GM12878 (cell line): ENCODE data around the gene SETD4. TPM values are rescaled to one million over a fixed set of nuclear protein-coding genes. Genes with fewer than 3 reads are reported as not detected.

Source experiments
- ATAC-seq: fragments of 200-7000 bp; cut with Tn5 transposase; 3 replicates; pipeline ENCODE4 v1.9.1; 2020; ENCODE audit warnings: mild to moderate bottlenecking, moderate library complexity
- BruUV-seq: library from RNA; stranded (reverse); fragments of 400-500 nt; replicated peaks from 2 replicates; lab custom pipeline; 2021; lab: Mats Ljungman, UMichigan
- CTCF ChIA-PET: fragments of 300-600 bp; sonication (Branson Sonifier 250); formaldehyde crosslinking; extraction: SDS; loops from one replicate; lab custom pipeline; 2021; ENCODE audit warnings: inconsistent platforms; lab: Yijun Ruan, JAX
- POLR2A ChIA-PET: fragments of 350-600 bp; formaldehyde crosslinking; extraction: SDS; loops from one replicate; lab custom pipeline; 2021; ENCODE audit warnings: inconsistent platforms; lab: Charles Lee
- RAD21 ChIA-PET: fragments of 300-600 bp; sonication (Branson Sonifier 250); formaldehyde crosslinking; loops from one replicate; lab custom pipeline; 2023; ENCODE audit warnings: antibody characterized with exemption; ENCODE audit not compliant: unreplicated experiment; lab: Charles Lee
- SMC1A ChIA-PET: fragments of 300-600 bp; sonication (Branson Sonifier 250); formaldehyde crosslinking; loops from one replicate; lab custom pipeline; 2023; ENCODE audit not compliant: unreplicated experiment, uncharacterized antibody; lab: Charles Lee
- DNase-seq: peaks from one replicate; pipeline ENCODE4 v3.0.0-alpha.2; 2011; ENCODE audit warnings: low read depth, low spot score
- FAIRE-seq: peaks from 3 replicates; lab custom pipeline; 2011; peaks lifted over from hg19 to GRCh38; lab: Jason Lieb, UNC
- H2AFZ ChIP-seq: 2 replicates; pipeline ENCODE4 v1.6.0; 2011; ENCODE audit warnings: low read depth, low read length, control low read depth; ENCODE audit not compliant: control insufficient read depth
- H3K27ac ChIP-seq: 2 replicates; pipeline ENCODE4 v1.5.1; 2011; ENCODE audit warnings: control low read depth; ENCODE audit not compliant: control insufficient read depth, insufficient read depth
- H3K27me3 ChIP-seq, 2 experiments: replicated peaks in 1 of 2; 2 replicates each; pipeline versions ENCODE4 v1.6.0 to v1.6.1; 2011; ENCODE audit warnings: low read length in 1 of 2; ENCODE audit not compliant: control insufficient read depth in 2 of 2, insufficient read depth in 2 of 2
- H3K36me3 ChIP-seq, 2 experiments: 2 replicates each; pipeline ENCODE4 v1.5.1; 2011; ENCODE audit warnings: low read length in 1 of 2; ENCODE audit not compliant: control insufficient read depth in 2 of 2, insufficient read depth in 2 of 2
- H3K4me1 ChIP-seq: 2 replicates; pipeline ENCODE4 v1.6.1; 2011; ENCODE audit warnings: mild to moderate bottlenecking, low read length, moderate library complexity, mixed read lengths; ENCODE audit not compliant: control insufficient read depth, insufficient read depth
- H3K4me2 ChIP-seq: 2 replicates; pipeline ENCODE4 v1.6.0; 2011; ENCODE audit warnings: control low read depth; ENCODE audit not compliant: control insufficient read depth, insufficient read depth
- H3K4me3 ChIP-seq: fragments of 200-600 bp; sonication (generic); 2 replicates; pipeline ENCODE4 v1.5.1; 2016
- H3K79me2 ChIP-seq: 2 replicates; pipeline ENCODE4 v1.6.0; 2011; ENCODE audit warnings: low read length; ENCODE audit not compliant: control insufficient read depth, insufficient read depth
- H3K9ac ChIP-seq: 2 replicates; pipeline ENCODE4 v1.8.0; 2011; ENCODE audit warnings: low read length, control low read depth, mixed read lengths; ENCODE audit not compliant: control insufficient read depth, insufficient read depth
- H3K9me3 ChIP-seq: replicated peaks from 3 replicates; pipeline ENCODE4 v1.5.1; 2011; ENCODE audit warnings: mild to moderate bottlenecking, low read length; ENCODE audit not compliant: control insufficient read depth, insufficient read depth
- H4K20me1 ChIP-seq: 2 replicates; pipeline ENCODE4 v1.6.0; 2011; ENCODE audit not compliant: control insufficient read depth, insufficient read depth
- BMI1 ChIP-seq: fragments of 450-650 bp; IDR thresholded peaks from 2 replicates; pipeline ENCODE4 v1.6.1; 2016; ENCODE audit warnings: mild to moderate bottlenecking, moderate library complexity, borderline replicate concordance
- CREB1 ChIP-seq: IDR thresholded peaks from 2 replicates; pipeline ENCODE4 v1.6.1; 2012; ENCODE audit warnings: low read depth, mild to moderate bottlenecking, inconsistent platforms
- HSF1 ChIP-seq: fragments of 150-350 bp; IDR thresholded peaks from 2 replicates; pipeline ENCODE4 v1.6.1; 2014; ENCODE audit warnings: mild to moderate bottlenecking, low read depth, low read length
- IKZF1 ChIP-seq: fragments of 450-650 bp; conservative IDR thresholded peaks from 2 replicates; pipeline ENCODE4 v1.6.1; 2017; ENCODE audit warnings: antibody characterized with exemption, mild to moderate bottlenecking
- MYC ChIP-seq: IDR thresholded peaks from 2 replicates; pipeline ENCODE4 v1.6.1; 2011; ENCODE audit warnings: mild to moderate bottlenecking, low read length, moderate library complexity, inconsistent platforms; ENCODE audit not compliant: insufficient read depth, insufficient replicate concordance, insufficient read length, severe bottlenecking
- NFYA ChIP-seq: IDR thresholded peaks from 2 replicates; pipeline ENCODE4 v1.6.1; 2011; ENCODE audit warnings: low read depth, mild to moderate bottlenecking, low read length, improper control_type of control experiment, borderline replicate concordance
- SMAD5 ChIP-seq: IDR thresholded peaks from 2 replicates; pipeline ENCODE4 v1.6.1; 2016; ENCODE audit warnings: antibody characterized with exemption, low read depth
- ZNF274 ChIP-seq: IDR thresholded peaks from one replicate; pipeline ENCODE4 v1.8.0; 2011; ENCODE audit not compliant: insufficient read length, insufficient read depth
- WGBS: methylation state at CpG from one replicate; pipeline ENCODE4 v1.1.6; 2016; ENCODE audit warnings: low lambda C conversion rate; ENCODE audit not compliant: insufficient replicate concordance, insufficient coverage; ENCODE audit errors: missing lambda C conversion rate; 5-methylcytosine and 5-hydroxymethylcytosine counted together
- in situ Hi-C: fragments of 300-500 bp; cut with MboI; formaldehyde crosslinking; loops from 9 replicates; pipeline ENCODE4 v1.14.3; 2018; ENCODE audit warnings: mixed read lengths
- intact Hi-C: fragments of 100-400 bp; cut with micrococcal nuclease; formaldehyde crosslinking; loops from one replicate; pipeline ENCODE4 v1.14.2; 2022; ENCODE audit not compliant: unreplicated experiment
- polyA plus RNA-seq, 11 experiments: library from polyadenylated mRNA; depleted of rRNA in 4 of 11; unstranded in 6 of 11; stranded (reverse) in 5 of 11; fragments of >200 nt; fragmentation: Nextera tagmentation in 4 of 11; fragmentation: Illumina TruSeq in 1 of 11; extraction: Ambion mirVana in 4 of 11; extraction: Trizol in 1 of 11; gene quantifications; 1 replicate in 1 of 11; 2 replicates in 10 of 11; pipeline versions ENCODE4 v1.2.1 to v1.2.3, GENCODE V29; 2011 to 2016; ENCODE audit warnings: inconsistent platforms in 2 of 11, missing spikeins in 2 of 11, low read depth in 1 of 11
- total RNA-seq, 4 experiments: library from RNA; depleted of rRNA in 3 of 4; stranded (reverse); fragments of >200 nt in 3 of 4; fragmentation: Illumina TruSeq in 1 of 4; extraction: Trizol in 1 of 4; gene quantifications; 2 replicates each; pipeline versions ENCODE4 v1.2.1 to v1.2.3, GENCODE V29; 2013 to 2021
- TF ChIP-seq, protein P1 (sequence below): fragments of 450-650 bp; IDR thresholded peaks from 2 replicates; pipeline ENCODE4 v1.6.1; 2017; ENCODE audit warnings: borderline replicate concordance

The SETD4 gene
- total and polyA plus RNA-seq, 10 of the 15 experiments (the other 5 are each of a cell fraction or from before 2014, with no cell fraction given), result 10.3 to 37.0 (median 18.6) TPM

- H3K27me3 ChIP-seq, result no peaks in the 10 kb centered on the region
- 89% methylated on average over 3 of the region's 3 CpGs for WGBS
- POLR2A ChIA-PET, result no interaction called here
- no TSS peak for BruUV-seq
- no peak overlapping the region for H3K4me3 ChIP-seq
- no peak overlapping the region for H3K4me2 ChIP-seq
- CTCF ChIA-PET, result interaction anchor here (0.9 kb wide), 2 partner anchors 39 to 70 kb away, joined by 3 to 4 read pairs; no protein-coding TSS in a partner anchor
- H3K36me3 ChIP-seq, result no peaks in the 10 kb centered on the region
- H3K4me1 ChIP-seq, result peaks cover 4% of the 10 kb centered on the region; the same call in 1 of the 2 replicates
- ATAC-seq, result no peak
- H3K9me3 ChIP-seq, result peaks cover 2% of the 10 kb centered on the region; the same call in 2 of the 3 replicates
- TF ChIP-seq CREB1 (no peak), MYC (no peak), BMI1 (no peak), HSF1 (no peak), NFYA (no peak), IKZF1 (no peak), ZNF274 (no peak), SMAD5 (no peak)
- TF ChIP-seq, protein P1, sequence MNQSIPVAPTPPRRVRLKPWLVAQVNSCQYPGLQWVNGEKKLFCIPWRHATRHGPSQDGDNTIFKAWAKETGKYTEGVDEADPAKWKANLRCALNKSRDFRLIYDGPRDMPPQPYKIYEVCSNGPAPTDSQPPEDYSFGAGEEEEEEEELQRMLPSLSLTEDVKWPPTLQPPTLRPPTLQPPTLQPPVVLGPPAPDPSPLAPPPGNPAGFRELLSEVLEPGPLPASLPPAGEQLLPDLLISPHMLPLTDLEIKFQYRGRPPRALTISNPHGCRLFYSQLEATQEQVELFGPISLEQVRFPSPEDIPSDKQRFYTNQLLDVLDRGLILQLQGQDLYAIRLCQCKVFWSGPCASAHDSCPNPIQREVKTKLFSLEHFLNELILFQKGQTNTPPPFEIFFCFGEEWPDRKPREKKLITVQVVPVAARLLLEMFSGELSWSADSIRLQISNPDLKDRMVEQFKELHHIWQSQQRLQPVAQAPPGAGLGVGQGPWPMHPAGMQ, result no peak
- TF ChIP-seq, all 136 proteins: peak for 0
- SMC1A ChIA-PET, result no interaction called here
- no peak overlapping the region for H3K9ac ChIP-seq
- in situ Hi-C loops (no loop called here), intact Hi-C loops (loop anchor here (2.0 kb wide), 1 partner anchor 38 kb away; the partner anchor contains the start of gene SETD4)
- FAIRE-seq (no peak), DNase-seq (no peak)
- RAD21 ChIA-PET, result interaction anchor here (0.7 kb wide), 1 partner anchor 15 kb away, joined by 3 read pairs; no protein-coding TSS in a partner anchor
- H3K27ac ChIP-seq, result no peak overlapping the region
- H3K79me2 ChIP-seq, result no peaks in the 10 kb centered on the region
- no peaks in the 10 kb centered on the region for H4K20me1 ChIP-seq
- H2AFZ ChIP-seq, result no peak overlapping the region
Observed at GRCh38 chr21:36099000-36099399, 38.7 kb upstream of the SETD4 start.
